AG04449 (cell line): ENCODE data around the gene MINDY4B.

Source experiments
- CTCF ChIA-PET: fragments of 350-600 bp; formaldehyde crosslinking; extraction: SDS; loops from one replicate; lab custom pipeline; 2021; ENCODE audit warnings: antibody characterized with exemption; lab: Yijun Ruan, JAX
- POLR2A ChIA-PET: fragments of 400-600, 350-600 bp; formaldehyde crosslinking; extraction: SDS; loops from one replicate; lab custom pipeline; 2020; ENCODE audit warnings: antibody characterized with exemption, inconsistent platforms; lab: Yijun Ruan, JAX
- DNase-seq: peaks from one replicate; pipeline ENCODE4 v3.0.0-alpha.2; 2010; ENCODE audit warnings: low read depth, low spot score
- H3K4me3 ChIP-seq: 2 replicates; pipeline ENCODE4 v1.5.1; 2011; ENCODE audit warnings: low read depth, mild to moderate bottlenecking, control low read depth, low read length
- TF ChIP-seq, protein P1 (sequence below): IDR thresholded peaks from one replicate; pipeline ENCODE4 v1.5.1; 2011; ENCODE audit warnings: mild to moderate bottlenecking, moderate library complexity, low read length, control low read depth, inconsistent platforms; ENCODE audit not compliant: insufficient read depth; ENCODE audit errors: missing control alignments

Gene MINDY4B

DNA sequence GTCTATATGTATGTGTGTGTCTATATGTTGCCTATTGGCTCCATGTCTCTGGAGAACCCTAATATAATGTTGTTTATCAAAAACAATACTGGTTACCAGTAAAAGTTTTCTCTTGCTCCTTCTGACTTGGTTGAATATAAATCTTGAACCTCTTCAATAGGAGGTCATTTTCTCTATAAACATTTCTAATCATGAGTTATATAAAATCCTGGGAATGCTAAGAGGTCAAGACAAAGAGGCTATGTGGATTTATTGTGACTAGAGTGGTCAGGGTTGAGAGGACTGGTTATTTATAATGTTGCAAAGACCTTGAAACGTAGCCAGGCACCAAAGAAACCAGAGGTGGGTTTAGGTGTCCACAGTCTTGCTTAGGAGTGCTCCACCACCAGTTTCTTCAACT, 1.2 kb upstream of the MINDY4B start:
- DNase-seq, result no peak
- TF ChIP-seq, protein P1, sequence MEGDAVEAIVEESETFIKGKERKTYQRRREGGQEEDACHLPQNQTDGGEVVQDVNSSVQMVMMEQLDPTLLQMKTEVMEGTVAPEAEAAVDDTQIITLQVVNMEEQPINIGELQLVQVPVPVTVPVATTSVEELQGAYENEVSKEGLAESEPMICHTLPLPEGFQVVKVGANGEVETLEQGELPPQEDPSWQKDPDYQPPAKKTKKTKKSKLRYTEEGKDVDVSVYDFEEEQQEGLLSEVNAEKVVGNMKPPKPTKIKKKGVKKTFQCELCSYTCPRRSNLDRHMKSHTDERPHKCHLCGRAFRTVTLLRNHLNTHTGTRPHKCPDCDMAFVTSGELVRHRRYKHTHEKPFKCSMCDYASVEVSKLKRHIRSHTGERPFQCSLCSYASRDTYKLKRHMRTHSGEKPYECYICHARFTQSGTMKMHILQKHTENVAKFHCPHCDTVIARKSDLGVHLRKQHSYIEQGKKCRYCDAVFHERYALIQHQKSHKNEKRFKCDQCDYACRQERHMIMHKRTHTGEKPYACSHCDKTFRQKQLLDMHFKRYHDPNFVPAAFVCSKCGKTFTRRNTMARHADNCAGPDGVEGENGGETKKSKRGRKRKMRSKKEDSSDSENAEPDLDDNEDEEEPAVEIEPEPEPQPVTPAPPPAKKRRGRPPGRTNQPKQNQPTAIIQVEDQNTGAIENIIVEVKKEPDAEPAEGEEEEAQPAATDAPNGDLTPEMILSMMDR, result no peak
- ChIA-PET CTCF (no interaction called here), POLR2A (no interaction called here)
- H3K4me3 ChIP-seq, result no peak overlapping the region

DNA sequence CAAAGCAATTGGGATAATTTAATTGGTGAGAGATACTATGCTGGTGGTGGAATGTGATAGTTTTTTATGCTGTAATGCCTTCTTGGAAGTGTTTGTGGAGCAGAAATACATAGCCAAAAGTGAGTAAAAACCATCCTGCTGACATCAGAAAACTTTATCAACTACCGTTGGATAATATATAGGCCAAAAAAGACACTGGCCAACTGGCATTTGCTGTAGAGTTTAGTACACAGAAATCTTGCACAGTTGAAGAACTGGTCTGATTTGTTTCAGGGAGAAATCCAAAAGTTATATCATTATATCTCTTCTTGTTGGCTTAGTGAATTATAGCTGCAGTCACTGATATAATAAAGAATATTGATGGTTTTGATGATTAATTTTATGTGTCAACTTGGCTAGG, 507 bp upstream of the MINDY4B start:
- TF ChIP-seq, protein P1, result no peak
- CTCF ChIA-PET, result no interaction called here
- POLR2A ChIA-PET, result no interaction called here
- no peak for DNase-seq
- no peak overlapping the region for H3K4me3 ChIP-seq

DNA sequence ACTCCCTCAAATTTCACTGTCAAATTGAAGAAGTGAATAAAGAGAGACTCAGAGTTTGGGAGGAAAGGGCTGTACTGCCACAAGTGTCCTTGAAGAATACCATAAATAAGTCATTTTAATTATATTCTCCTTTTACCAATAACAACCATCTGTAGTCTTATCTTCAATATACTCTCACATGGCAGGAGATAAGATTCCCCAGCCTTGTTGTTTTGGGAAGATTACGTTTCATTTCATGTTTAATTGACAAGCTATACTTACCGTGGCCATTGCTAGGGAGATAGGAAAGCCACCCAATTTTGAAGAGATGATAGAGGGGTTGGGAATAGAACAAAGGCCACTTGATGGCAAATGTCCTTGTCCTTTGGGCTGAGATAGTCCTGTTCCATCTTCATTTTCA, 2.3 kb downstream of the MINDY4B start:
- ChIA-PET CTCF (no interaction called here), POLR2A (no interaction called here)
- TF ChIP-seq, protein P1, result no peak
- no peak overlapping the region for H3K4me3 ChIP-seq
- DNase-seq, result no peak

DNA sequence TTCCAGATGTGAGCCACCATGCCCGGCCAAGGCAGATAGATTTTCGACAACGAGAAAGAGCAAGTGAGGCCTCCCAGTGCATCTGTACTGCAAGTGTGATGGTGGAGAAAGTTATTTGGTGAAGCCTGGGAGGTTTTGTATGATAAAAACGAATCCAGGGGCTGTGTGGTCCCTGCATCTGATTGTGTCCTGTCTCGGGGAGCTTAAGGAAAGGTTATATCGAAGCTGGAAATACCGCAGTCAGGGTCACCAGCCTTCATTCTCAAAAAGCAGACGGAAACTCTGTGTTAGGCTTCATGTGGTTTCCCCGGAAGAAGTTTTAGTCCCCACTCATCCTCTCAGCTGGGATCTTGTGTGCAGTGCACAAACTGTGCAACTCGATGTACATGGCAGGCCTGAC, 3.4 kb downstream of the MINDY4B start:
- ChIA-PET POLR2A (no interaction called here), CTCF (no interaction called here)
- no peak for DNase-seq
- TF ChIP-seq, protein P1, result no peak
- no peak overlapping the region for H3K4me3 ChIP-seq

DNA sequence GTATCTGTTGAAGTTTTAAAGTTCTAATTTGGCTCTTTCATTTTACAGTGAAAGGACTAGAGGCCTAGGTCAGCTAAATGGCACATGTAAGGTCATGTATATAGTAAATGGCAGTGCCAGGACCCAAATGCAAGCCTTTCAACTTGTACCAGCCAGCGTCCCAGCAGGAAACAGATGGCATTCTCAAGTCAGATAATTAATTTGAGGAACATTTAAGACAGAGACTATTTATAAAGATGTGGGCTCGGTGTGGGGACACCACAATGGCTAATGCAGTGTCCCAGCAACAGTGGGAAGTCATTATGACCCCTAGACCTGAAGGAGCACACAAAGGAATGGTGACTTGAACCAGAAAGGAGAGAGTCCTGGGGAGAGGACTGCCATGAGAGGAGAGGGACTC, 6.1 kb downstream of the MINDY4B start:
- POLR2A ChIA-PET, result no interaction called here
- no peak for DNase-seq
- CTCF ChIA-PET, result no interaction called here

DNA sequence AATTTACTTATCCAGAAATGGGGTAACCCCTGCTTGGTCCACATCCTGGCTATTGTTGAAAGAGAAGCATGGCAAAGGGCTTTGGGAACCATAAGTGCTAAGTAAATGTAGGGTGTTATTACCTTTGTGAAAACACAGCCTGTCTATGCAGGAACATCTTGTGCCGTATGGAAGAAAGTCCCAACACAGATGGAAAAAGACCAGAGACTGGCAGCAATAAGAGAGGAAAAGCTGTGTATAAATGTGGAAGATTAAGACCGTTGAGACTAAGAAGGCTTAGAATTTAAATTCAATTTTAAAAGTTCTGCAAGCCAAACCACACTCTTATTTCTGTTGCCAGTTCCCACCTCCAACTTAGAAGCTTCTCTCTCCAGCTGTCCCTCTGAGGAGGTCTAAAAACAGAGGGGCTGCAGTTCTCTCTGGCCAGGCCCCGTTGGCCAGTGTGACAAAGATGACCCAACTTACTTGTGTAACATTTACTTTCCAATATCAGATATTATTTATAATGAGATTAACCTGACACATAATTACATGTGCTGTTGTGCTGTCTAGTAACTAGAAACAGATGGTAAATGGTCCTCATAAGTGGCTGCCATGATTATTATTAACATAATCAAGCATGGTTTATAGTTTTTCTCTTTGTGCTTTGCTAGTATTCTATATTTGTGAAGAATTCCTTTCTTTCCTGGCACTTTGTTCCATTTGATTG, 7.0 kb downstream of the MINDY4B start:
- POLR2A ChIA-PET, result no interaction called here
- TF ChIP-seq, protein P1, result no peak
- CTCF ChIA-PET, result no interaction called here

More for the DNA sequence above, 6.1 kb downstream of the MINDY4B start:
- TF ChIP-seq, protein P1, result no peak
- H3K4me3 ChIP-seq, result no peak overlapping the region

More for the DNA sequence above, 7.0 kb downstream of the MINDY4B start:
- no peak for DNase-seq
- no peak overlapping the region for H3K4me3 ChIP-seq
